Dendritic cell treated with granulocyte-macrophage colony-stimulating factor and Interleukin-4, amounts not matched to agents 40 ng/mL and 50 ng/mL, for 4 days (primary cell): ENCODE data around the gene ADGRL3.

Experiments used
- H3K27ac Mint-ChIP-seq: one replicate; pipeline ENCODE4 v1.8.0; 2022; ENCODE audit warnings: mild to moderate bottlenecking, mixed read lengths
- H3K27me3 Mint-ChIP-seq: one replicate; pipeline ENCODE4 v1.8.0; 2022; ENCODE audit warnings: mild to moderate bottlenecking, mixed read lengths
- H3K36me3 Mint-ChIP-seq: one replicate; pipeline ENCODE4 v1.8.0; 2022; ENCODE audit warnings: low read depth, mixed read lengths
- H3K4me1 Mint-ChIP-seq: one replicate; pipeline ENCODE4 v1.8.0; 2022; ENCODE audit warnings: low read depth, mixed read lengths
- H3K4me3 Mint-ChIP-seq: one replicate; pipeline ENCODE4 v1.8.0; 2022; ENCODE audit warnings: mild to moderate bottlenecking, moderate library complexity, mixed read lengths
- H3K9me3 Mint-ChIP-seq: one replicate; pipeline ENCODE4 v1.8.0; 2022; ENCODE audit warnings: mixed read lengths
- intact Hi-C: fragments of 100-400 bp; cut with micrococcal nuclease; formaldehyde crosslinking; loops from one replicate; pipeline ENCODE4 v1.15.0; 2022

The ADGRL3 gene

GRCh38 chr4:61275241-61275640, 75.1 kb downstream of the ADGRL3 start:
- H3K27me3 Mint-ChIP-seq, result no peaks in the 10 kb centered on the region
- H3K27ac Mint-ChIP-seq, result no peak overlapping the region
- intact Hi-C loops, result no loop called here
- H3K4me1 Mint-ChIP-seq, result peaks cover 9% of the 10 kb centered on the region
- no peak overlapping the region for H3K4me3 Mint-ChIP-seq
- H3K36me3 Mint-ChIP-seq, result no peaks in the 10 kb centered on the region
- H3K9me3 Mint-ChIP-seq, result no peaks in the 10 kb centered on the region

DNA sequence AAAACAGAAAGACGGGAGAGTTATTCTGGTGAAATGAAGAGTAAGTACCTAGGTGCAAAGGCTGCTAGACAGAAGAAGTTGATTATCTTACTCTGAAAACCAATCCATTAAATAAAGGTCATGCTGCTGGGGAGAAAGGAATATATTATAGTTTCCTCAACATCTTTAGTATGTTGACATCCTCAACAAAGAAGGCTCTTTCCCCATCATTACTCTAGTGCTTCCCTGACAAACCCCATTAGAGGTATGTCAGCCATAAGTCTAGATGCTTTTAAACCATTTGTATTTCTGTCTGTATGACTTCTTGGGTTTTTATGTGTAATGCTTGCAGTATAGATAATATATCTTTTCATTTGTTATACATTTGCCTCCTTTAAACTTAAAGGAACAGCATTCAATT, 75.9 kb downstream of the ADGRL3 start:
- Mint-ChIP-seq H3K36me3 (no peaks in the 10 kb centered on the region), H3K4me1 (peaks cover 9% of the 10 kb centered on the region), H3K27me3 (no peaks in the 10 kb centered on the region), H3K4me3 (no peak overlapping the region), H3K9me3 (no peaks in the 10 kb centered on the region), H3K27ac (no peak overlapping the region)
- intact Hi-C loops, result no loop called here

DNA sequence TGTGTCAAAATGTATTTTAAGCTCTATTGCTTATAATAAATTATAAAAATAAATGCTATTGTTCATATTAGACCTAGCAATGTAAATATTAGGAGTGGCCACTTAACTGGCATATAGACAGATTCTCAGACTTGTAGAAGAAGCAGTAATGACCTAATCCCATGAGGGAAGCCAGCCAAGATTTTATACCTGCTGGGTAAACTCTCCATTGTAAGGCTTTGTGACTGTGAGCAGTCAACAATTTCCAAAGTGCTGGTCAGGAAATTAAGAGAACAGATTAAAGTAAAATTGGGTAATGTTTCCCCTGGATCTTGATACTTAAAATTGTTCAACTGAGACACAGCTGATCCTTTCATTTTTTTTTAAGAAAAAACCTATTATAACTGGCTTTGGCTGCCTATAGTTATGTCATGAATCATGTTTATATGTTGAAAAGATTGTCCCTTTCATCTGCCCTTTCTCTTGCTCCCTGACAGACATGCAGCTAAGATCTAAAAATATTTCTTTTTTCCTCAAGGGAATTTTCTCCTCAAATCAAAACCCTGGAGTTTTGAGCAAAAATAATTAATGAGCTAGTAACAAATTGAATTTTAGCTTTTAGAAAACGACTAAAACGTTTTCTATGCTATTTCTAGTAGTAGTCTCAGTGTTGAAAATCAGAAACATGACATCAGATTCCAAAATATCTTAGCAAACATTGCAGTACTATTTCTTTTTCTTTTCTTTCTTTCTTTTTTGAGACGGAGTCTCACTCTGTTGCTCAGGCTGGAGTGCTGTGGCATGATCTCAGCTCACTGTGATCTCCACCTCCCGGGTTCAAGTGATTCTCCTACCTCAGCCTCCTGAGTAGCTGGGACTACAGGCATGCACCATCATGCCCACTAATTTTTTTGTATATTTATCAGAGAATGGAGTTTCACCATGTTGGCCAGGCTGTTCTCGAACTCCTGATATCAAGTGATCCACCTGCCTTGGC, 77.9 kb downstream of the ADGRL3 start:
- Mint-ChIP-seq H3K36me3 (no peaks in the 10 kb centered on the region), H3K4me3 (no peak overlapping the region), H3K27me3 (no peaks in the 10 kb centered on the region), H3K9me3 (no peaks in the 10 kb centered on the region), H3K27ac (no peak overlapping the region), H3K4me1 (peaks cover 5% of the 10 kb centered on the region)
- intact Hi-C loops, result no loop called here

DNA sequence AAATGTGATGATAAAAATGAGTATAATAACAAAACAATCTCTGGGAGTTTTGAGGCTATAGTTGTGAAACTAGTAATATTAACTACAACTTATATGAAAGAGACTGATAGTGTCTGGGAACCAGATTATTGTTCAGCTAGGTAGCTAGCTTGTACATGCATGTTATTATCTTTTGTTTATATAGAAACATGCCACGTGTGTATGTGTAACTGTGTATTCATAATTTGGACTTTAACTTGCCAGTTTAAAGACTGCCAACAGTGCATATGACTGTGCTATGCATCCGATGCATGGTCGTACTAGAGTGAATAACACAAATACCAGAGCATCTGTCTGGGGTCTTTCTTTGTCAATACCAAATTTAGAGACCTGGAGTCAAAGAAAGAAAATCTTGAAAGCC, 92.2 kb downstream of the ADGRL3 start:
- peaks cover 8% of the 10 kb centered on the region for H3K9me3 Mint-ChIP-seq
- no peak overlapping the region for H3K4me3 Mint-ChIP-seq
- intact Hi-C loops, result no loop called here
- H3K4me1 Mint-ChIP-seq, result no peaks in the 10 kb centered on the region
- no peak overlapping the region for H3K27ac Mint-ChIP-seq
- H3K27me3 Mint-ChIP-seq, result no peaks in the 10 kb centered on the region
- no peaks in the 10 kb centered on the region for H3K36me3 Mint-ChIP-seq

GRCh38 chr4:61293707-61294400, 93.7 kb downstream of the ADGRL3 start:
- Mint-ChIP-seq H3K4me3 (no peak overlapping the region), H3K27me3 (no peaks in the 10 kb centered on the region), H3K4me1 (no peaks in the 10 kb centered on the region), H3K9me3 (peaks cover 8% of the 10 kb centered on the region), H3K36me3 (no peaks in the 10 kb centered on the region), H3K27ac (no peak overlapping the region)
- intact Hi-C loops, result no loop called here

GRCh38 chr4:61294936-61295335, 94.8 kb downstream of the ADGRL3 start:
- Mint-ChIP-seq H3K9me3 (peaks cover 8% of the 10 kb centered on the region), H3K36me3 (no peaks in the 10 kb centered on the region), H3K4me3 (no peak overlapping the region), H3K27me3 (no peaks in the 10 kb centered on the region), H3K27ac (no peak overlapping the region), H3K4me1 (no peaks in the 10 kb centered on the region)
- intact Hi-C loops, result no loop called here

DNA sequence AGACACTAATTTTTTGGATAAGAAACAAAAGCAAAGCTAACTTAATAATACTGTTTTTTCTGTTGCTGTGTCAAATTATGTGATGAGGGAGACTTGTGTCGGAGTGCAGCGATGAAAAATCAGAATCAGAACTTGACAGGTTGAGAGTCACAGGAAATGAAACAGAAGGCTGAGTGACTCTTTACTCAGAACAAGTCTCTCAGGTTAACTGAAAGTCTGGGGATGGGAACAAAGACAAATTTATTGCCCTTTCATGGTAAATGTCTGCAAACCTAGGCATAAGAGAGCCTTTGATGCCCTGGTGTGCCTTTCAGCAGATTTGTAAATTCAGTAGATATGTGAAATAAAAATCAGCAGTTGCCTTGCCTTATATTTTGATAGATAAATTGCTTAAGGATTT, 96.0 kb downstream of the ADGRL3 start:
- intact Hi-C loops, result no loop called here

GRCh38 chr4:61298178-61298740, 98.1 kb downstream of the ADGRL3 start:
- H3K9me3 Mint-ChIP-seq, result no peaks in the 10 kb centered on the region
- no peaks in the 10 kb centered on the region for H3K4me1 Mint-ChIP-seq
- H3K36me3 Mint-ChIP-seq, result no peaks in the 10 kb centered on the region
- intact Hi-C loops, result no loop called here
- no peak overlapping the region for H3K4me3 Mint-ChIP-seq
- no peak overlapping the region for H3K27ac Mint-ChIP-seq
- no peaks in the 10 kb centered on the region for H3K27me3 Mint-ChIP-seq

More for the DNA sequence above, 96.0 kb downstream of the ADGRL3 start:
- Mint-ChIP-seq H3K4me1 (no peaks in the 10 kb centered on the region), H3K27me3 (no peaks in the 10 kb centered on the region), H3K9me3 (no peaks in the 10 kb centered on the region), H3K4me3 (no peak overlapping the region), H3K27ac (no peak overlapping the region), H3K36me3 (no peaks in the 10 kb centered on the region)

- H3K9me3 Mint-ChIP-seq, result no peaks in the 10 kb centered on the region
- H3K27ac Mint-ChIP-seq, result no peak overlapping the region
- no peaks in the 10 kb centered on the region for H3K4me1 Mint-ChIP-seq
- H3K36me3 Mint-ChIP-seq, result no peaks in the 10 kb centered on the region
- H3K4me3 Mint-ChIP-seq, result no peak overlapping the region
- no peaks in the 10 kb centered on the region for H3K27me3 Mint-ChIP-seq
- intact Hi-C loops, result no loop called here
These were observed 99.2 kb downstream of the ADGRL3 start for GRCh38 chr4:61299316-61299715.

DNA sequence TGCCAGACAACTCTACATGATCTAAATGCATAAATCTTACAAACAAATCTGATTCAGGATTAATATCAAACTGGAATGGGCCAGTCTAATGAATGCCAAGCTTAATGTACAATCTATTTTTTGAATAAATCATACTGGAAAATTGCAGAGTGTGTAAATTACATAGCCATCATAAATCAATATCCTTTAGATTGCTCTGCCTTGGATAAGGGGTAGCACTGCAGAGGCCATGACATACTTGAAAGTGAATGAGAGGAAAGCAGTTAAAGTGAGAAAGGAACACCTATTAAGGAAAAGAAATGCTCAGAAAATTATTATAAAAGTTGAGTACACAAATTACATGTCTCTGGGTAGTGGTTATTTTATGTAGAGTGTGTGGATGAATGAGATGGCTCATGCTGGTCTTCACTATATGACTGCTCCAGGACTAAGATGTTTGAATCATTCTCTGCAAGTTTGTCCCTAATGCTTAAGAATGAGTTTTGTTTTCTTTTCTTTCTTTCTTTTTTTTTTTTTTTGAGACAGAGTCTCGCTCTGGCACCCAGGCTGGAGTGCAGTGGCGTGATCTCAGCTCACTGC, 100.2 kb downstream of the ADGRL3 start:
- Mint-ChIP-seq H3K27me3 (no peaks in the 10 kb centered on the region), H3K36me3 (no peaks in the 10 kb centered on the region), H3K27ac (no peak overlapping the region), H3K9me3 (no peaks in the 10 kb centered on the region), H3K4me1 (no peaks in the 10 kb centered on the region), H3K4me3 (no peak overlapping the region)
- intact Hi-C loops, result no loop called here

- no peak overlapping the region for H3K27ac Mint-ChIP-seq
- H3K27me3 Mint-ChIP-seq, result no peaks in the 10 kb centered on the region
These were observed 101.1 kb downstream of the ADGRL3 start for GRCh38 chr4:61301271-61301670.

GRCh38 chr4:61308033-61308432, 107.9 kb downstream of the ADGRL3 start:
- Mint-ChIP-seq H3K9me3 (peaks cover 6% of the 10 kb centered on the region), H3K27ac (no peak overlapping the region), H3K4me1 (no peaks in the 10 kb centered on the region), H3K4me3 (no peak overlapping the region), H3K36me3 (no peaks in the 10 kb centered on the region), H3K27me3 (no peaks in the 10 kb centered on the region)
- intact Hi-C loops, result no loop called here

More at GRCh38 chr4:61301271-61301670, 101.1 kb downstream of the ADGRL3 start:
- Mint-ChIP-seq H3K4me3 (no peak overlapping the region), H3K4me1 (no peaks in the 10 kb centered on the region), H3K36me3 (no peaks in the 10 kb centered on the region), H3K9me3 (peaks cover 1% of the 10 kb centered on the region)
- intact Hi-C loops, result no loop called here

DNA sequence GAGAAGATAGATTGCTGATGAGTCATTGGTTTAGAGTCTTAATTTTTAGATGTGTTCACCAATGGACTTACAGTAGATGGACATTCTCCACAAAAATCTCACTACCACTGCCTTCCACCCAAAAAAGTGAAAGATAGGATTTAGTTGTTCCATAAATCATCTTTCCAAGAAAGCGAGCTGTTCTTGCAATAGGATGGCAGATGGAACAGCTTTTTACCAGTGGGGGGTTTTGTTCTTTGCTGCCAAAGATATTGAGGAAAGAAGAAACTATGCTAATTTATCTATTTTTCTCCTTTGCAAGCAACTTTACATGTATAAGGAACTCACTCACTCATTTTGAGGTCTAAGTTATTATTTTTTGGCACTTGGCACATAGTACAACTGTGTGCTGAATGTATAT, 109.5 kb downstream of the ADGRL3 start:
- intact Hi-C loops, result no loop called here
- H3K4me1 Mint-ChIP-seq, result no peaks in the 10 kb centered on the region
- no peaks in the 10 kb centered on the region for H3K27me3 Mint-ChIP-seq
- H3K36me3 Mint-ChIP-seq, result no peaks in the 10 kb centered on the region
- peaks cover 9% of the 10 kb centered on the region for H3K9me3 Mint-ChIP-seq
- no peak overlapping the region for H3K27ac Mint-ChIP-seq
- H3K4me3 Mint-ChIP-seq, result no peak overlapping the region

DNA sequence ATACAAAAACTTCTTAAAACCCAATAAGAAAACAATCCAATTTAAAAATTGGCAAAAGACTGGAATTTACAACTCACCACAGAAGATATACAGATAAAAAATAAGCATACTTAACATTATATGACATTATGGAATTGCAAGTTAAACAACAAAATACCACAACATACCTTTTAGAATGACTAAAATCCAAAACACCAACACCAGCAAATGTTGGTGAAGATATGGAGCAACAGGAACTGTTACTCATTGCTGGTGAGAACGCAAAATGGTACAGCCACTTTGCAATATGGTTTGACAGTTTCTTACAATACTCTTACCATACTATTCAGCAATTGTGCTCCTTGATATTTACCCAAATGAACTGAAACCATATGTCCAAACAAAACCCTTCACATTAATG, 112.4 kb downstream of the ADGRL3 start:
- Mint-ChIP-seq H3K27me3 (no peaks in the 10 kb centered on the region), H3K4me3 (no peak overlapping the region)

More for the DNA sequence above, 112.4 kb downstream of the ADGRL3 start:
- H3K4me1 Mint-ChIP-seq, result no peaks in the 10 kb centered on the region
- intact Hi-C loops, result no loop called here
- no peak overlapping the region for H3K27ac Mint-ChIP-seq
- H3K36me3 Mint-ChIP-seq, result no peaks in the 10 kb centered on the region
- peaks cover 10% of the 10 kb centered on the region for H3K9me3 Mint-ChIP-seq
